HL-60/S4 treated with retinoic acid at 250 ng/mL for 4 days and 3 days (cell line): ENCODE results near the gene MCCD1.
"Not testable (repeated sequence)": the region's sequence is repeated elsewhere in the genome, so short reads cannot be mapped to it uniquely, and the experiment has no call there.

Experiments
- in situ Hi-C: fragments of 300-500 bp; cut with MboI; formaldehyde crosslinking; loops from 2 replicates; pipeline ENCODE4 v1.7.0; 2022; ENCODE audit warnings: low sequenced_read_pairs

Gene MCCD1

DNA sequence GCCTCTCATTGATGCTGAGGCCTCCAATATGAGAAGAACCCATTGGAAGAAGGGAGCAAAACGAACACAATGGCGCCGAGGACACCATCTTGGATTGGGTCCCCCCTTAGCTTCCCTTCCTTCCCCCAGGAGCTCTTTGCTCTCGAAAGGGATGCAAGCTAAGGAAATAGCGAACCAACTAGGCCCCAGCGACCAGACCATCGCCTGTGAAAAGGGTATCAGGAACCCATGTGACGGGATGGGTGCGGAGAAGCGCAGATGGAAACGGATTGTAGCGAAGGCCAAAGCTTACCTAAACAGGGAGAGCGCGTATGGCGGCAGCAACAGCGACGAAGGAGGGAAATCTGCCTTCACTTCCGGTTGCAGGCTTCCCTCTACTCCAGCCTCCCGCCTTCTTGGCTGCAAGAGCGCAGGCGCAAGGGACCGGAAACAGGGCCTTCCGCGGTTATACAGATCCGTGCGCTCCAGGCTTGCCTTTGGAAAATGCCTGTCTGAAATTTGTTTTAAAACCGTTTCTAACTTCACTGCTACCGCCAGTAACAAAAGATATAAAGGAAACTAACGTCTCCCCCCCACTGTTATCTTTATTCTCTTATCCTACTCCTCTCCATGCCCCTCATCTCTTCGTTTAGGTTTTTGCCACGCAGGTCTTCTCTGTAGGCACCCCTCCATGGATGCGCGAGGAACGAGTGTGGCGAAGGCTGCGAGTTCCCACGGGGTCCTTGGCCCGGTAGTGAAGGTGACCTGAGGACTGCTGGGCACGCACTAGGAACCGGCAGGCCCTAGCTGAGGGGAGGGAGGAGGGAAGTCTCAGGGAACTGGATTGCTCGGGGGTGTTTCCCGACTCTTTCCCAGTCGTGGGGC lies 13.1 kb downstream of the MCCD1 start, which contains the start of gene DDX39B:
TSS of gene DDX39B (minus strand) at position 346 of the 864 bp plus-strand sequence. CDS start 1,471 bp downstream, outside the sequence.
- in situ Hi-C loops, result no loop called here

DNA sequence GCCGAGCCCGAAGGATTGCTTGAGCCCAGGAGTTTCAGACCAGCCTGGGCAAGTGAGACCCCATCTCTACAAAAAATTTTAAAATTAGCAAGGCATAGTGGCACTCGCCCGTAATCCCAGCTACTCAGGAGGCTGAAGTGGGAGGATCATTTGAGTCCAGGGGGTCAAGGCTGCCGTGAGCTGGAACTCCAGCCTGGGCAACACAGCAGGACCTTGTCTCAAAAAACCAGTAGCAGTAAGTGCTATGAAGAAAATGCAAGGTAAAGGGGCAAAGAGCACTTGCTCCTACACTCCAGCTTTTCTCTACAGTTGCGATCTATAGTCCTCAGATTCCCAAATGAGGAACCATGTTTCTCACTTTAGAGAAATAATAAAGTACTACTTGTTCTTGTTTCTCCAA lies 14.9 kb downstream of the MCCD1 start:
- in situ Hi-C loops, result no loop called here

DNA sequence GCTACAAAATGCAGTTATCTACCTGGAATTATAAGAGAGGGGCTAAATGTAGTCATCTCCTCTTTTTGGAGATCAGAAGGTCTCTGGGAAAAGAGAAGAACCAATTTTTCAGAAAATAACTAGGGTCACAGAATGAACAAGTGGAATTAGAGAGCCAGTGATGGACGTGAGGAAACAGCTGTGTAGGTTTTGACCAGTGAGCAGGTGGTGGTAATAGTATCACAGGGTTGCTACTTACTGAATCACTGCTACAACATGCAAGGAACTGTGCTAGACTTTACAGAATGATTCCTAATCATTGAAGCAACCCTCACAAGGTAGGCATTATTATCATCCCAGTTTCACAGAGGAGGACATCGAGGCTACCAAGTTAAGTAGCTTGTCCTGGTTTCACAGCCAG lies 15.9 kb downstream of the MCCD1 start:
- in situ Hi-C loops, result no loop called here

DNA sequence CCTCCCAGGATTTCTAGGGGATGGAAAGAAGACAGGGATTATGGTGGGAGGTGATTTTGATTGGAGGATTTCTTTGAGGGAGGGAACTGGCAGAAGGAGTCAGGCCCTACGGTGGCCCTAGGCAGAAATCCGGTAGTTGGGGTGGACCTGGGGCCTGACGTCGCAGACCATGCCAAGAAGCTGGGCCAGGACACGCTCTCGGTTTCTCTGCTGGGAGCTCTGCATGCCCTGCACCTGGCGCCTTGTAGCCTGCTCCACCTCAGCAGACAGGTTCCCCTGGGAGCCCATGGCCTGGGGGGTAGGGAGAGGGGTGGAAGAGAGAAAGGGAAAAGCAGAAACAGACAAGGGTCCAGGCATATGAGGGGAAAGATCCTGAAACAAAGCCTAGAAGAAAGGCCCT lies 16.5 kb downstream of the MCCD1 start:
- in situ Hi-C loops, result no loop called here

DNA sequence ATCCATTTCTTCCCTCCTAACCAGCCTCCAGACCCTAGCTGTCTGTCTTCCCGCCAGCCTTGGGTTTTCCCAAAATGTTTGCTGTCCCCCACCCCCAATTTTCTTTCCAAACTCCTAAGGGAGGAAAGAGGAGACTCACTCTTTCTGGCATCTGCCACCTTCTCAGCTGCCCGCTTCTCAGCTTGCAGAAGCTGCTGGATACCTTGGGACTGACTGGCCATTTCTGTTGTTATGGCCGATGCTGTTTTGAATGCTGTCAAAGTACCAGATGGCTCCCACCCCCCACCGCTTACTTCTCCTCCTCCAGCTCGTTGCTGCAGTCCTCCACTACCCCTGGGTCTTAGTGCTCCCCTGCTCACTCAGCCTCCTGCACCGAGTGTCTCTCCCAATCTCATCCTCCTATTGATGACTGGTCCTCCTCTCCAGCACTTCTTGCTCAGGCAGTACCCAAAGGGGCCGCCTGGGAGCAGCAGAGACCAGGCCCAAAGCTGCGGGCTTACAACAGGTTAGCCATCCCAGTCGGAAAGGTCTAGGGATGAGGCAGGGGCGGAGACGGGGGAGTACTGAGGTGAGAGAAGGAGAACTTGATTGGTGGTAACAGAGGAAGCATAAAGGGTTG lies 17.7 kb downstream of the MCCD1 start, which contains the start of gene ATP6V1G2:
TSS of gene ATP6V1G2 (minus strand) at position 270 of the 619 bp plus-strand sequence. CDS start at position 221, 49 bp downstream.
- in situ Hi-C loops, result no loop called here

DNA sequence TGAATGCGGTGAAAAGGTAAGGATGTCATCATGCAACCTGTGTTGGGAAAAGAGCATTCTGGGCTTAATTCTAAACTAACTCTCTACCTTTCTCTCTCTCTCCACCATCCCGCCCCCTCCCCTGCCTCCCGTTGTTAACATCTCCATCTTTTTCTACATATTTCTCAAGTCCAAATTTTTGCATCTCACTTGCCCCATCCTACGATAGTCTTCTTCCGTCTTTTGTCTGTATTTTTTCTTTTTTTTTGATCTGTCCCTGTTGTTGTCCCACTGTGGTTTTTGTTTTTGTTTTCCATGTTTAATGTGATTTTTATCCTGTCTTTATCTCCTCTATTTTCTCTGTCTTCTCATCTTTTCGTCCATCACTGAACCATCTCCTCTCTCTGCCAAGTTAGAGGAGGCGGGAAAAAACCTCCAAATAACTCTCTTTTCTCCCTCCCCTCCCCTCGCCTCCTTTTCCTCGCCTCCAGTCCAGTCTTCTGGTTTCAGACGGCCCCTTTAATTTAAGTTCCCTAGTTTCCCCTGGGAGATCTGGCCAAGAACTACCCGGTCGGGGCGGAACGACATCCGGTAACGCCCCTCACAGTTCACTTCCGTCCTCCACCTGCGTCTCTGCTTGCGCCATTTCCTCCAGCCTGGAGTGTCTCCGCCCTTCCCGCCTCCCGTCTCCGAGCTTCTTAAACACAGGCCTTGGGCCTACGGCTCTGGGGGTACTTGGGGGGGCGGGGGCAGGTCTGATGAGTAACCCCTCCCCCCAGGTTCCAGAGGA lies 18.4 kb downstream of the MCCD1 start, which contains the start of gene NFKBIL1:
TSS of gene NFKBIL1 (plus strand) at position 651 of the 769 bp plus-strand sequence. CDS start at position 738, 87 bp downstream.
- in situ Hi-C loops, result no loop called here

DNA sequence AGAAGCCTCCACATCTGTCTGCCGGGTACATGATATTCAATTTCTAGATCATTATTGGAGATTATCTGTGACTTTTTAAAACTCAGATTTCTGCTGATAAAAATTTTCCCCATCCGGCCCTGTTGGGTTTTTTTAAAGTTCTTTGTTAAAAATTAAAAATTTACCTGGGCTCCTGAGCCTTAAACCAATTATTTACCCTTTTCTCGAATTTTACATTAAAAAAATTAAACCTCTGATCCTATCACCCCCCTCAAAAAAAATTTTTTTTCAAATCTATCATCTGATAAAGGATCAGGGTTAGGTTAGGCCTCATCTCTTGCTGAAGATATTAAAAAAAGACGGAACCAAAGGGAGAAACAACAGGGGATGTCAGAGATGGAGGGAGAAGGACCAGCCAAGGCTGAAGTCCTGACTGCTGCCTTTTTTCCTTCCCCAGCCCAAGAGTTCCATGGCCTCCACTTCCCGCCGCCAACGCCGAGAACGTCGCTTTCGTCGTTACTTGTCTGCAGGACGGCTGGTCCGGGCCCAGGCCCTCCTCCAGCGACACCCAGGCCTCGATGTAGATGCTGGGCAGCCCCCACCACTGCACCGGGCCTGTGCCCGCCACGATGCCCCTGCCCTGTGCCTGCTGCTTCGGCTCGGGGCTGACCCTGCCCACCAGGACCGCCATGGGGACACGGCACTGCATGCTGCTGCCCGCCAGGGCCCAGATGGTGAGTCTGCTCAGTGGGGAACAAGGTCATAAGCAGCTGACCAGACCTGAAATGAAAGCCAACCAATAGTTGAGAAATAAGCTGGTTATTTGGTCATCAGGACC lies 19.2 kb downstream of the MCCD1 start:
- in situ Hi-C loops, result no loop called here

DNA sequence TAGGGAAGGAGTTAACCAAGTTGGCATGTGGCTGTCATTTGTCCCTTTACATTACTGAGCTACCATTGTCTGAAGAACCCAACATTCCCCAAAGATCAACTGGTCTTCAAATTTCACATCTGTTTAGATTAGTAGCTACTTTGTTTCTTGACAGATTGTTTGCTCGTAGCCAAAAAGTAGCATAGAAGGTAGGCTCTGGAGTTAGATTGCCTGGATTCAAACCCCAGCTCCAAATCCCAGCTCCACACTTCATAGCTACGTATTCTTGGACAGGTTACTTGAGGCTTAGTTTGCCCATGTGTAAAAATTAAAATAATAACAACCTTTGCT lies 19.7 kb downstream of the MCCD1 start:
- in situ Hi-C loops, result no loop called here

DNA sequence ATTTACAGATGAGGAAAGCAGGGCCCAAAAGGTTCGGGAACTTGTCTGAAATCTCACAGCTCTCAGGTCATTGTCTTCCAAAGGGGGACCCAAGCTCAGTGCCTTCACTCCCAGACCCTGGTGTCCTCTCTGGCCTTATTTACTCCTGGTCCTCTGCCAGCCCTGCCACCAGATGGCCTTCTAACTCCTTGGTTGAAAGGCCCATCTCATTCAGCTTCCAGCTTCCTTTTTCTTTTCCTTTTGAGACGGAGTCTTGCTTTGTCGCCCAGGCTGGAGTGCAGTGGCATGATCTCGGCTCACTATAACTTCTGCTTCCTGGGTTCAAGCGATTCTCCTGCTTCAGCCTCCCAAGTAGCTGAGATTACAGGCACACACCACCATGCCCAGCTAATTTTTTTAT lies 22.6 kb downstream of the MCCD1 start:
- in situ Hi-C loops, result not testable (repeated sequence)

DNA sequence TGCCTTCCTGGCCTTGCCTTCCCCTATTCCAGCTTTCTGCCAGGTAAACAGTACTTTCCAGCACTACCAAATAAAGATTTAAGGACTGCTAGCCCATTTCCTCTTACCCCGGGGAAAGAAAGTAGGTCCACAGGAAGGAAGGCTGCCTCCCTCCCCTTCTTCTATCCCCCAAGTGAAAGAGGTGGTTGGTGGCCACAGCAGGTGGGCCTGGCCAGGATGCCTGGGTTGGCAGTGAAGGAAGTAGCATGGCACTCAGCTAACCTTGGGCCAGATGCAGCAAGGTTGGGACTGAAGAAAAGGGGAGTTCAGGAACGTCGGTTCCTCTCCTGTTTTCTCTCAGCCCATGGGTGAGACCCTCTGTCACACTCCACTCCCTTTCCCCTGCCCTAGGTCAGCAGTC lies 27.5 kb downstream of the MCCD1 start:
- in situ Hi-C loops, result no loop called here

DNA sequence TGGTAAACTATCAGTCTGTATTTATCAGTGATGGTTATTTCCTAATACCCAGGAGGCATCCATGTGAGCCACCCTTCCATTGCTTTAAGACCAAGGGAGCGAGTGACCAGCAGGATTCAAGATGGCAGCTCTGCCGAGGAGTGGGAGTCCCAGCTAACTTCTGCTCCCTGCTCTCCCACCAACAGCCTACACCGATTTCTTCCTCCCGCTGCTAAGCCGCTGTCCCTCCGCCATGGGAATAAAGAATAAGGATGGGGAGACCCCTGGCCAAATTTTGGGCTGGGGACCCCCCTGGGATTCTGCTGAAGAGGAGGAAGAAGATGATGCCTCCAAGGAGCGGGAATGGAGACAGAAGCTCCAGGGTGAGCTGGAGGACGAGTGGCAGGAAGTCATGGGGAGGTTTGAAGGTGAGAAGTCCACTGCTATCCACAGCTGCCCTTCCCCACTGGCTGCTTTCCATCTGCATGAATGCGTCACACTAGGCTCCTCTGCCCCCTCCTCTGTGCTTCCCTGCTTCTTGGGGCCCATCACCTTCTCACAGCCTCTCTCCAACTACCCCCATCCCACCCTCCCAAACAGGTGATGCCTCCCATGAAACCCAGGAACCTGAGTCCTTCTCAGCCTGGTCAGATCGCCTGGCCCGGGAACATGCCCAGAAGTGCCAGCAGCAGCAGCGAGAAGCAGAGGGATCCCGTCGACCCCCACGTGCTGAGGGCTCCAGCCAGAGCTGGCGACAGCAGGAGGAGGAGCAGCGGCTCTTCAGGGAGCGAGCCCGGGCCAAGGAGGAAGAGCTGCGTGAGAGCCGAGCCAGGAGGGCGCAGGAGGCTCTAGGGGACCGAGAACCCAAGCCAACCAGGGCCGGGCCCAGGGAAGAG lies 28.9 kb downstream of the MCCD1 start:
- in situ Hi-C loops, result no loop called here

DNA sequence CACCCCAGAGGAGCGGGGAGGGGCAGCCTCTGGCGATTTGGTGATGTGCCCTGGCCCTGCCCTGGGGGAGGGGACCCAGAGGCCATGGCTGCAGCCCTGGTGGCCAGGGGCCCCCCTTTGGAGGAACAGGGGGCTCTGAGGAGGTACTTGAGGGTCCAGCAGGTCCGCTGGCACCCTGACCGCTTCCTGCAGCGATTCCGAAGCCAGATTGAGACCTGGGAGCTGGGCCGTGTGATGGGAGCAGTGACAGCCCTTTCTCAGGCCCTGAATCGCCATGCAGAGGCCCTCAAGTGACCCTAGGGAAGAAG lies 29.5 kb downstream of the MCCD1 start:
- in situ Hi-C loops, result no loop called here

DNA sequence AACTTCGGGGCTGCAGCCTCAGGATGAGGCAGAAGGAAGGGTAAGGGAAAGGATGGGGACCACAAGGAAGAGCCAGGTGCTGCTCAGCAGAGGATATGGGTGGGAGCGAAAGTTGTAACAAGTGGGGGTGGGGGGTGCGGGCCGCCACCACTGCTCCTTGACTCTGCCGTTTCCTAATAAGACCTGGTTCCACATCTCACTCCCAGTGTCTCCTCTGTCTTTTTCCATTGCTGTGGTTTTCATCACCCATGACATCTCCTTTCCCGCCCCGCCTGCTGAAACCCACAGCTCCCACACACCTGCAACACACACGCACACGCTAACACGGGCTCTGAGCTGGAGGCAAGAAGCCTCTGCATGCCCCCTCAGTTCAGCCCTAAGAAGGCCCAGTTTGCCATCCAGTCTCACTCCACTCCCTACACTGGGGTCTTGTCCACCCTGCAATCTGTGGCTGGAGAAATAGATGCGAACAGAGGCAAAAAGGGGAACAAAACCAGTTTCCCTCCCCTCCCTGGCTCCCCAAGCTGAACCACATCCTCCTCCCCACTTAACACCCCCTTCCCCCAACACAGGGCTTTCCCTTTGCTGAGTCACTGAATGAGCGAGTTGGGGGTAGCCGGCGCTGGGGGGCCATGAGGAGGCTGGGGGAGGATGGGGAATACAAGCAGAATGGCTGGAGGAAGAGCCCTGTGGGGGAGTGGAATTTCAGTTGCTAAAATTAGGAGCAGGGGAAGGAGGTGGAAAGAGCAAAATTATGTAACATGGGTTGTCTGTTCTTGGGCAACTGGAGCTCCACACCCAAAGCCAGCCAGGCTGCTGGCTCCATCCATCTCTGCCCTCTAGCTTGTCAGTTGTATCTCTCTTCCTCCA lies 30.1 kb downstream of the MCCD1 start:
- in situ Hi-C loops, result no loop called here

DNA sequence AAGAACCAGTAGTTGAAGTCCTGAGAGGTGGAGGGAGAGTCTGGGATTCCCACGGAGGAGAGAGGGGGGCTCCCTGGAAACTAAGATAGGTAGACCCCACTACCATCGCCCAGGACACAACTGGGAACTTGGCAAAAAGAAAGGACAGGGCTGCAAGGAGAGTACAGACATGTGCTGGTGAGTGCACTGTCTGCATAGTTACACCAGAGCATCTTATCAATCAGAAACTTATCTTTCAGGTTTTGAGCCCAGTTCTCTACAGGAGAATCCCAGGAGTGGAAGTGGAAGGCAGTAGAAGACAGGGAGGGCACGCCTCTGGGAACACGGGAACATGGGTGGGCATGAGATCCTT lies 30.8 kb downstream of the MCCD1 start:
- in situ Hi-C loops, result no loop called here

DNA sequence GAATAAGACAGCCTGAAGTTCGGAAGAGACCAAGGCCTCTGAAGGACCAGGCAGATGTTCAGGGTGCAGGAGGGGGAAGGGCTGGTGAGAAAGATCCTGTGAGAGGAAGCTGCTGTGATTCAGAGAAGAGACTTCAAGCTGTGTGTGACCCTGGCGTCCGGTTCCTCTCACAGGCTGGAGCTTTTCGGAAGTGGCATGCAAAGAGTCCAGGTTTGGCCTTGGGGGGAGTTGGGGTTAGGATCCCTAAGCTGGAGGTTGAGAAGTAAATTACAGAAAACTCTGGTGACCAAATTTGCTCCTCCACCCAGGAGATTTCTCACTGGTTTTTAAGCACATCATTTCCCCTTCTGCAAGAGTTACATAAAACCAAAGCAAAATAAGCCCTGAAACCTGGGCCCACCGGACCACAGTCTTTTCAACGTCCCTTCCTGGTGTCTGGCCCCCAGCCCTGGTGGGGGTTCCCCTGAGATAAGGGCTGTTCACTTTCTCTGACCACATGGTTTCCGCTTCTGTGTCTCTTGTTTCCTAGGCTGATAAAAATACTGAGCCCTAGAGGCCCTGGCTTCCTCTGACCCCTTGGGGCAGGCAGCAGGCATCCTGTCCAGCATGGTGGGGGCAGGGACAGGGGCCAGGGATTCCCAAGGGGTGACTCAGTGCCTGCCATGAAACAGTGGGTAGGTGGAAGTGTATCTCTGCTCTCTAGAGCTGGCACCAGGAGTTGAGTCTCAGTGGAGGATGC lies 31.4 kb downstream of the MCCD1 start:
- in situ Hi-C loops, result loop anchor here (5.0 kb wide), 1 partner anchor 37 kb away; no protein-coding TSS in a partner anchor

DNA sequence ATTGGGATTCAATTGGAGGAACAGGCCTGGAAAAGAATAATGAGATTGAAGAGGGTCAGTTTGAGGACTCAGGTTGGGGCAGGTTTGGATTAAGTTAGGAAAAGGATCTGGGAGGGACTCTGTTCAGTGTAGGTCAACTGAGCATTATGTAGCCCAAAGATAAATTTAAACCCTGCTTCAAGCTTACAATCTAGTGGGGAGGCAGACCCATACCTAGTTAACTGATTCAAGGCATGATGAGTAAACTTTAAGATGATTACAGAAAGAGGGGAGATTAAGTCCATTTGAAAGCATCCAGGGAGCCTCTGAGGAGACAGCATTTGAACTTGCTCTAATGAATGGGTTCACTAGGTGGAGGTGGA lies 31.9 kb downstream of the MCCD1 start:
- in situ Hi-C loops, result loop anchor here (5.0 kb wide), 1 partner anchor 37 kb away; no protein-coding TSS in a partner anchor

DNA sequence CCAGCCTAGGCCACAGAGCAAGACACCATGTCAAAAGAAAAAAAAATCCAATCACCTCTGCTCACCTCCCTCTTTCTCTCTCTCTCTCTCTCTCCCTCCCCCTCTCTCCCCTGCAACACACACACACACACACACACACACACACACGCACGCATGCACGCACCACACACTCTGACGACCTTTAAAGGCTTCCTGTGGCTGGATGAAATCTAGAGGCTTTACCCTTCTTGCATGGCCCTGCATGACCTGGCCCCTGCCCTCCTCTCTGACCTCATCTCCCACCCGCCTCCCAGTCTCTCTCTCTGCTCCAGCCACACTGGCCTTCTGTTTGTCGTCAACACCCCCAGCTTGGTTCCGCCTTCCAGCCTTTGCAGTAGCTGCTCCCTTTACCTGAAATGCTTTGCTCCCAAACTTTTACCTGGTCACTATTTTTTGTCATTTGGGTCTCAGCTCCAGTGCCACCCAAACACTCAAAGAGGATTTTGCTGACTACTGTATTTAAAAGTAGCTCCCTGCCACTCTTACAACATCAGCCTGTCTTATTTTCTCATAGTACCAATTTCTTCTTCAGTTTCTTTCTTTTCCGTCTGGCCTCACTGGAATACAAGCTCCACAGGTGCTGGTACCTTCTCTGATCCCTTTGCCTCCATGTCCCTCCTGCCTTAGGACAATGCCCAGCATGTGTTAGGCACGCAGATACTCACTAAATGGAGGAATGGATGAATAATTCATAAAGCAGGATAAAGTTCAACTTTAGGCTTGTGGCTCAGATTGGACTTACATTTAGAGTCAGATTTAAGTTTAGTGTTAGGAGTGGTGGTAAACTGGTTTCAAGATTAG lies 39.0 kb downstream of the MCCD1 start:
- in situ Hi-C loops, result no loop called here
